HepG2 (cell line): Measurements from ENCODE around the gene IQGAP3. TPM values are rescaled to one million over a fixed set of nuclear protein-coding genes. Genes with fewer than 3 reads are reported as not detected.

Experiments
- ATF1 ChIP-seq: IDR thresholded peaks from 2 replicates; pipeline ENCODE4 v1.6.1; 2016; ENCODE audit warnings: mild to moderate bottlenecking, control low read depth
- CBFB ChIP-seq: sonication (generic); formaldehyde crosslinking; IDR thresholded peaks from 2 replicates; pipeline ENCODE4 v1.4.0; 2020; ENCODE audit warnings: missing genetic modification reagents
- CBX2 ChIP-seq, 2 experiments: fragments of 200-600 bp in 1 of 2; sonication (generic); formaldehyde crosslinking in 1 of 2; IDR thresholded peaks; 2 replicates each; pipeline versions ENCODE4 v1.7.0 to v1.8.1; 2018 to 2022; ENCODE audit warnings: low read depth in 2 of 2, low read length in 1 of 2, mild to moderate bottlenecking in 1 of 2, missing genetic modification reagents in 1 of 2
- CREB1 ChIP-seq, 2 experiments: fragments of 450-650 bp in 1 of 2; IDR thresholded peaks; 2 replicates each; pipeline ENCODE4 v1.6.1; 2016 to 2017; ENCODE audit warnings: control low read depth in 1 of 2, mild to moderate bottlenecking in 1 of 2, missing compliant biosample characterization in 1 of 2, missing genetic modification characterization in 1 of 2
- E2F1 ChIP-seq: sonication (generic); formaldehyde crosslinking; IDR thresholded peaks from 2 replicates; pipeline ENCODE4 v1.5.0; 2020; ENCODE audit warnings: missing genetic modification reagents
- MXI1 ChIP-seq: IDR thresholded peaks from 3 replicates; pipeline ENCODE4 v1.6.1; 2012; ENCODE audit warnings: low read depth, low read length, inconsistent platforms, borderline replicate concordance
- MYNN ChIP-seq: sonication (generic); formaldehyde crosslinking; IDR thresholded peaks from 2 replicates; pipeline ENCODE4 v1.4.0; 2020; ENCODE audit warnings: mild to moderate bottlenecking, low read depth, missing genetic modification reagents
- NPAS2 ChIP-seq: sonication (generic); formaldehyde crosslinking; IDR thresholded peaks from 2 replicates; pipeline ENCODE4 v1.8.0; 2022; ENCODE audit warnings: mild to moderate bottlenecking, missing genetic modification reagents, borderline replicate concordance
- PAWR ChIP-seq: sonication (generic); formaldehyde crosslinking; IDR thresholded peaks from 2 replicates; pipeline ENCODE4 v1.4.0; 2020; ENCODE audit warnings: missing genetic modification reagents, mild to moderate bottlenecking, borderline replicate concordance
- SNAPC5 ChIP-seq: sonication (generic); formaldehyde crosslinking; IDR thresholded peaks from 2 replicates; pipeline ENCODE4 v1.8.1; 2023; ENCODE audit warnings: mild to moderate bottlenecking, missing genetic modification reagents, borderline replicate concordance
- STAG1 ChIP-seq: sonication (generic); formaldehyde crosslinking; IDR thresholded peaks from 2 replicates; pipeline ENCODE4 v1.4.0; 2020; ENCODE audit warnings: missing genetic modification reagents
- TCF7 ChIP-seq: sonication (generic); IDR thresholded peaks from 2 replicates; pipeline ENCODE4 v1.6.1; 2016; ENCODE audit warnings: antibody characterized with exemption, low read depth
- TRAFD1 ChIP-seq: sonication (generic); formaldehyde crosslinking; IDR thresholded peaks from 2 replicates; pipeline ENCODE4 v1.5.1; 2020; ENCODE audit warnings: missing genetic modification reagents, mild to moderate bottlenecking, borderline replicate concordance
- ZBTB20 ChIP-seq: sonication (generic); formaldehyde crosslinking; IDR thresholded peaks from 2 replicates; pipeline ENCODE4 v1.8.1; 2023; ENCODE audit warnings: missing genetic modification reagents, low read depth, mild to moderate bottlenecking, borderline replicate concordance
- ZBTB25 ChIP-seq: IDR thresholded peaks from 2 replicates; pipeline ENCODE4 v1.6.1; 2018; ENCODE audit warnings: missing genetic modification reagents
- ZBTB49 ChIP-seq: sonication (generic); formaldehyde crosslinking; IDR thresholded peaks from 2 replicates; pipeline ENCODE4 v1.4.0; 2020; ENCODE audit warnings: missing genetic modification reagents, borderline replicate concordance
- ZKSCAN1 ChIP-seq: fragments of 150-350 bp; IDR thresholded peaks from 2 replicates; pipeline ENCODE4 v1.6.1; 2014; ENCODE audit warnings: low read length
- ZNF207 ChIP-seq: fragments of 450-650 bp; IDR thresholded peaks from 2 replicates; pipeline ENCODE4 v1.6.1; 2016; ENCODE audit warnings: antibody characterized with exemption, borderline replicate concordance
- ZNF574 ChIP-seq: sonication (generic); formaldehyde crosslinking; IDR thresholded peaks from 2 replicates; pipeline ENCODE4 v1.4.0; 2020; ENCODE audit warnings: missing genetic modification reagents
- polyA plus RNA-seq, 8 experiments: library from polyadenylated mRNA; depleted of rRNA in 3 of 8; stranded (reverse) in 7 of 8; unstranded in 1 of 8; fragments of >200 nt; fragmentation: Illumina TruSeq in 4 of 8; extraction: Trizol in 4 of 8; gene quantifications; 2 replicates each; pipeline versions ENCODE4 v1.2.1 to v1.2.3, GENCODE V29; 2011 to 2016; ENCODE audit warnings: low read depth in 4 of 8, missing spikeins in 1 of 8, mixed read lengths in 1 of 8; ENCODE audit not compliant: insufficient read depth in 1 of 8
- total RNA-seq, 5 experiments: library from RNA; depleted of rRNA; stranded (reverse); fragments of >200 nt; fragmentation: Illumina TruSeq; extraction: Trizol; gene quantifications; 2 replicates each; pipeline ENCODE4 v1.2.3, GENCODE V29; 2016; ENCODE audit warnings: low read depth in 1 of 5

Gene IQGAP3
- total and polyA plus RNA-seq, 2 of the 13 experiments (the other 11 are each of a cell fraction or from before 2014, with no cell fraction given), result 13.5 to 14.1 TPM

GRCh38 chr1:156601122-156601830 is 28.9 kb upstream of the IQGAP3 start, which contains the start of gene GPATCH4 (continued):
- TF ChIP-seq MXI1 (peak; percentile 100), CBX2 (IDR thresholded peaks at IDR 0.05; ENCODE audit: low read depth, low read length) (no peak), CBX2 (CRISPR knock-in tag; IDR thresholded peaks at IDR 0.05; ENCODE audit: low read depth) (no peak), ZNF574 (CRISPR knock-in tag) (peak; percentile 100), ATF1 (CRISPR knock-in tag) (no peak), PAWR (CRISPR knock-in tag) (no peak; the same call in 1 of the 2 replicates), ZBTB20 (no peak), CREB1 (IDR thresholded peaks at IDR 0.05) (no peak), CREB1 (CRISPR knock-in tag; IDR thresholded peaks at IDR 0.05) (peak; percentile 81), ZKSCAN1 (no peak), ZNF207 (no peak), ZBTB49 (CRISPR knock-in tag) (0 out of 2 replicates have a peak, but pooled peaks have one; percentile 10), TCF7 (no peak), NPAS2 (no peak), MYNN (CRISPR knock-in tag) (peak; percentile 26; the same call in 1 of the 2 replicates), CBFB (CRISPR knock-in tag) (peak; percentile 73; the same call in 1 of the 2 replicates), ZBTB25 (CRISPR knock-in tag) (peak; percentile 38; the same call in 1 of the 2 replicates), E2F1 (CRISPR knock-in tag) (0 out of 2 replicates have a peak, but pooled peaks have one; percentile 24), TRAFD1 (CRISPR knock-in tag) (no peak), STAG1 (CRISPR knock-in tag) (no peak), SNAPC5 (CRISPR knock-in tag) (no peak)
